HG02870 (cell line): ENCODE data around the gene HNF1B.
"Not testable (repeated sequence)": the region's sequence is repeated elsewhere in the genome, so short reads cannot be mapped to it uniquely, and the experiment has no call there.

Experiments
- ATAC-seq: cut with Tn5 transposase; IDR thresholded peaks from one replicate; pipeline ENCODE4 v1.9.1; 2021; ENCODE audit warnings: mild to moderate bottlenecking, moderate library complexity; ENCODE audit not compliant: unreplicated experiment

HNF1B gene

GRCh38 chr17:37744961-37745800 lies at the start of gene HNF1B:
HNF1B (minus strand) TSS chr17:37745059; CDS start chr17:37744884, 175 bp downstream.
- ATAC-seq, result no peak

- no peak for ATAC-seq
Observed at GRCh38 chr17:37792787-37793186, 47.9 kb upstream of the HNF1B start.

- ATAC-seq, result no peak
Observed at GRCh38 chr17:37791447-37792399, 46.9 kb upstream of the HNF1B start.

GRCh38 chr17:37789771-37790541 lies 45.1 kb upstream of the HNF1B start:
- ATAC-seq, result no peak

GRCh38 chr17:37789021-37789565 lies 44.2 kb upstream of the HNF1B start:
- no peak for ATAC-seq

- no peak for ATAC-seq
Observed at GRCh38 chr17:37788526-37788925, 43.7 kb upstream of the HNF1B start.

GRCh38 chr17:37787055-37787757 lies 42.3 kb upstream of the HNF1B start:
- no peak for ATAC-seq

GRCh38 chr17:37786481-37786880 lies 41.6 kb upstream of the HNF1B start:
- ATAC-seq, result no peak

- not testable (repeated sequence) for ATAC-seq
Observed at GRCh38 chr17:37782460-37782859, 37.6 kb upstream of the HNF1B start.

- no peak for ATAC-seq
Observed at GRCh38 chr17:37781451-37781850, 36.6 kb upstream of the HNF1B start.

GRCh38 chr17:37779554-37779953 lies 34.7 kb upstream of the HNF1B start:
- no peak for ATAC-seq

- ATAC-seq, result peak; percentile 71
Observed at GRCh38 chr17:37774504-37774903, 29.6 kb upstream of the HNF1B start.

- no peak for ATAC-seq
Observed at GRCh38 chr17:37772982-37773381, 28.1 kb upstream of the HNF1B start.

GRCh38 chr17:37770631-37771518 lies 26.0 kb upstream of the HNF1B start:
- ATAC-seq, result no peak

- no peak for ATAC-seq
Observed at GRCh38 chr17:37769050-37769449, 24.2 kb upstream of the HNF1B start.

GRCh38 chr17:37768438-37768837 lies 23.6 kb upstream of the HNF1B start:
- ATAC-seq, result no peak

- no peak for ATAC-seq
Observed at GRCh38 chr17:37766971-37767370, 22.1 kb upstream of the HNF1B start.

GRCh38 chr17:37764383-37764782 lies 19.5 kb upstream of the HNF1B start:
- ATAC-seq, result no peak

- ATAC-seq, result no peak
Observed at GRCh38 chr17:37762666-37763065, 17.8 kb upstream of the HNF1B start.
